GM21526 (cell line): Measurements from ENCODE around the gene PFKL.

Experiments
- ATAC-seq: cut with Tn5 transposase; IDR thresholded peaks from one replicate; pipeline ENCODE4 v1.9.1; 2021; ENCODE audit warnings: moderate library complexity; ENCODE audit not compliant: unreplicated experiment, low FRiP score

Gene PFKL

GRCh38 chr21:44310628-44311507, 11.0 kb downstream of the PFKL start:
- no peak for ATAC-seq

DNA sequence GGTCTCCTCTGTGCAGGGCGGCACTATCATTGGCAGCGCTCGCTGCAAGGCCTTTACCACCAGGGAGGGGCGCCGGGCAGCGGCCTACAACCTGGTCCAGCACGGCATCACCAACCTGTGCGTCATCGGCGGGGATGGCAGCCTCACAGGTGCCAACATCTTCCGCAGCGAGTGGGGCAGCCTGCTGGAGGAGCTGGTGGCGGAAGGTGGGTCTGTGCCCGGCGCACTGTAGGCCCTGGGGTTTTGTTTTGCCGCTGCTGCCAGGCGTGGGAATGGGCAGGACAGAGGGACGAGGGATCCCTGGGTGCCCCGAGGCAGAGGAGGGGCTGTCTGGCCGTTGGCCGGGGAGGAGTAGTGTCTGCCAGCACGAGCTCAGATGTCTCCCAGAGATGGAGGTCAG, 12.2 kb downstream of the PFKL start:
- no peak for ATAC-seq

DNA sequence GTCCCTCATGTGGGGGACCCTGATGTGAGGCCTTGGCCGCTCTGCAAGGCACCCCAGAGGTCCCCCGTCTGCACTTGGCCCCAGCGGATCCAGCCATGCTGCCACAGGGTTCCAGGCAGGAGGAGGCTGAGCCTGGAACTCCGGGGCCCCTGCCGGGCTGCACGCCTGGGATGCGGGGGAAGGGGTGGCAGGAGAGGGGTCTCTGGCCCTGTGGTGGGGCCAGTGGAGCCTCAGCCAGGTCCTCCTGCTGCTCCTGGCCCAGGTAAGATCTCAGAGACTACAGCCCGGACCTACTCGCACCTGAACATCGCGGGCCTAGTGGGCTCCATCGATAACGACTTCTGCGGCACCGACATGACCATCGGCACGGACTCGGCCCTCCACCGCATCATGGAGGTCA, 12.9 kb downstream of the PFKL start:
- ATAC-seq: no peak

DNA sequence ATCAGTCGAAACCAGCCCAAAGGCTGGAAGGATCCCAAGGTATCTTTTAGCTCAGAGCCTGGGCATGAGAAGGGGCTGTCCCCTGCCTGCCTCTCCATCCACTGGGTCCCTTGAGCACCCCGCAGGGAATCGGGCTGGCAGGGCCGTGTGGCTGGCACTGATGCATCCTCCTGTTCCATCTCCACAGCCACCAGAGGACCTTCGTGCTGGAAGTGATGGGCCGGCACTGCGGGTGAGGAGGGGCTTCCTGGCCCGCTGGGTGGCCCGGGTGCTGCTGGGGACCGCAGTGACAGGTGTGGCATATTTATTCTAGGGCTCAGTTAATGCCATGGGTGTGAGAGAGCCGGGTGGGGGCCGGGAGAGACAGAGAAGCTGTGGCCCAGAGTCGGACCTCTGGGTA, 13.6 kb downstream of the PFKL start:
- ATAC-seq: no peak

DNA sequence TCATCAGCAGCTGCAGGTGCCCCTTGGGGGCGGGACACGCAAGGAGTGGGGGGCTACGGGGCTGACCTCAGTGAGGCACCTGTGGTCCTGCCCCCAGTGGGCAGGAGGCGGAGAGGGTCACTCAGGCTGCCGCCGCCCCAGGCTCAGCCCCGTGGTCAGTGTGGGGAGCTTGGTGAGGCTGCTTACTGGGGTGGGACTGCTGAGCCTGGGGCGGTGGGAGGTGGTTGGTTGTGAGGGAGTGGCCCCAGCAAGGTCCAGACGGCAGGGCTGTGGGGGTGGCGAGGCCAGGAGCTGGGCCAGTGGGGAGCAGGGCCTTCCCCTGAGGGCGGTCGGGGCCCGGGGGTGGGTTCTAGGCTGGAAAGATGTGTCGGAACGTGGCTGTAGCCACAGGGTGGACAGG, 14.3 kb downstream of the PFKL start:
- ATAC-seq: no peak

DNA sequence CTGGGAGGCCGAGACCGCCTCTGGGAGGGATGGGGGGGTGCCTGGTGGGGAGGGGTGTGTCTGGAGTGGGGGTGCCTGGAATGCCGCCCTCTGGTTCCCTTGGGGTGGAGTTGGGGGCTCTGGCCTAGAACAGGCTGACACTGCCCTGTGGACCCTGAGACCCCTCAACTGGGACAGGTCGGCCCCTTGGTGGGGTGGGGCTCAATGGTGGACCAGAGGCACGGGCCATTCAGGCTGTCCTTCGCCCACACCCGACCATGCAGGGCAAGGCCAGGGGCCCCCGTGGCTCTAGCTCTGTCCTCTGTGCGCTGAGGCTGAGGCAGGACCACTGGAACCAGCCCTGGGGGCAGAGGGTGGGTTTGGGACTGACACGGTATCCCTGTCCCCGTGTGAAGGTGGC, 14.7 kb downstream of the PFKL start:
- ATAC-seq: no peak

- no peak for ATAC-seq
Measured at GRCh38 chr21:44315691-44316203, 15.9 kb downstream of the PFKL start.

DNA sequence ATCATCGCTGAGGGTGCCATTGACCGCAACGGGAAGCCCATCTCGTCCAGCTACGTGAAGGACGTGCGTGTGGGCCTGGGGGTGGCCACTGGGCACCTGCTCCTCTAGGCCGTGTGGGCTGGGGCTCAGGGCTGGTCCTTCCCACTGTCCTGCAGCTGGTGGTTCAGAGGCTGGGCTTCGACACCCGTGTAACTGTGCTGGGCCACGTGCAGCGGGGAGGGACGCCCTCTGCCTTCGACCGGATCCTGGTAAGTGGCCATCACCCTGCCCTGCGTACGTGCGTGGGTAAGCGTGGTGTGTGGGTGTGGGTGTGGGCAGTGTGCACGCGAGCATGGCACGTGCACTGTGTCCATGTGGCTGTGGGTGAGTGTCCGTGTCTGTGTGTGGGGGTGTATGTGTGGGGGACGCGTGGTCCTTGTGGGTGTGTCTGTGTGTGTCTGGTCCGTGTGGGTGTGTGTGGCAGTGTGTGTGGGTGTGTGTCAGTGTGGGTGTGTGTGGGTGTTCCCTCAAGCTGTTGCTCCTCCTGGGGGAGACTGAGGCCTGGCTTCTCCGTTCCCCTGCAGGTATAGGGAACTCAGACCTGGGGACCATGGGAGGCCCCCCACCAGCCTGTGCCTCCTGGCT, 16.5 kb downstream of the PFKL start:
- no peak for ATAC-seq

DNA sequence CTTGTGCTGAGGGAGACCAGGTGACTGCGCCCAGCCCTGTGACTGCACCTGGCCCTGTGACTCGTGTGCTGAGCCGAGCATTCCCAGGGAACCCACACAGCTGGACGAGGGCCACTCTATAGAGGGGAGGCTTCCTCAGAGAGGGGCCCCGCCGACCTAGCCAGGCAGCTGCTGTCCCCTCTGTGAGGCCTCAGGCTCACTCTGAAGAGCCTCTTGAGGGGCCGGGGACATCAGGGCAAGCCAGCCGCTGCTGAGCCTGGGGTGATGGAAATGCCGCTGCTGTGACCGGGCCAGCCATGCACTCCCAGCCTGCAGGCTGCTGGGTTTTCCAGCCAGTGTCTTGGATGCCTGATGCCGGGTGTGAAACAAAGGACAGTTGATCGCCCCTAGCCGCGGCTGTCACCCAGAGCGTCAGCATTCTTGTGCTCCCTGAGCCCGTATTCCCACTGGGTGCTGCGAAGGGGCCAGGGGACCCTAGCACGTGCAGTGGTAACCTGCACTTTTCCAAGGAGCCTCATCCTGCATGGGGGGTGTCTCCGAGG, 17.5 kb downstream of the PFKL start:
- no peak for ATAC-seq

DNA sequence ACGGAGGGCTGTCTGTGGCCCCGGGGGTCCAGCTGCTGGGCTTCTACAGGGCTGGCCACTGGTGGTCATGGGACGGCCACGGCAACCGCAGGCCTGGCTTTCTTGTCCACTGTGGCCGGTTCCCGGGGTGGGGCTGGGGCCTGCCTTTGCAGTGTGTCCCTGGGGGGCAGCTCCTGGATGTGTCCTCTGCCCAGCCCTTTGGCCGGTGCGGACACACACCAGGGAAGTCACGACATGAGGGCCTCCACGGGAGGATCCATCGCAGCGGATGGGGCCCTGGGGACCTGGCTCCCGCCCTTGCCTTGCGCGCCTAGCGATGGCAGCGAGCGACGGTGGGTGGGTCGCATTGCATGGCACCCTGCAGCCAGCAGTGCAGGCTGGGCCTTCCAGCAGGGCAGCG, 18.0 kb downstream of the PFKL start:
- ATAC-seq: no peak

- ATAC-seq: no peak
Measured at GRCh38 chr21:44318489-44319285, 18.8 kb downstream of the PFKL start.

GRCh38 chr21:44319407-44320065, 19.7 kb downstream of the PFKL start:
- no peak for ATAC-seq

GRCh38 chr21:44320847-44321246, 21.0 kb downstream of the PFKL start:
- no peak for ATAC-seq

- ATAC-seq: no peak
Measured at GRCh38 chr21:44321846-44322450, 22.1 kb downstream of the PFKL start.

- ATAC-seq: no peak
Measured at GRCh38 chr21:44322621-44323325, 22.9 kb downstream of the PFKL start.

DNA sequence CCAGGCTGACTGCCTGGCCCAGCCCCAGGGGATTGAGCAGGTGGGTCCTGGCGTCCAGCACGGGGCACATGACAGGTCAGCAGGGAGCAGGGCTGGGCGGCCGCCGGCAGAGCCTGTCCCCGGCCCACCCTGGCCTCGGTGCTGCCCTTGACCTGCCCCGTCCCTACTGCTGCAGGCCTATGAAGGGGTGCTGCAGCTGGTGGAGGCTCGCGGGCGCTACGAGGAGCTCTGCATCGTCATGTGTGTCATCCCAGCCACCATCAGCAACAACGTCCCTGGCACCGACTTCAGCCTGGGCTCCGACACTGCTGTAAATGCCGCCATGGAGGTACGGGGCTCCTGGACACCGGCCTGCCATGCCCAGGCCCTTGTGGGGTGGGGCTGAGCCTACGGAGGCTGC, 23.7 kb downstream of the PFKL start:
- no peak for ATAC-seq

- no peak for ATAC-seq
Measured at GRCh38 chr21:44324106-44324853, 24.4 kb downstream of the PFKL start.

DNA sequence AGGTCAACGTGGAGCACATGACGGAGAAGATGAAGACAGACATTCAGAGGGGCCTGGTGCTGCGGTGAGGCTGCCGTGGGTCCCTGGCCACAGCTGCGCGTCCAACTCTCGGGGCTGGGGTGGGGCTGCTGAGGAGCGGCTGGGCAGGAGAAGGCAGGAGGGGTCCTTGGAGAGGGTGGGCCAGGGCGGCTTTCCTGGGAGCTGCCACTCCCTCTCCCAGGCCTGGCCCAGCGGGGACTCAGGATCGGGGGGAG, 24.9 kb downstream of the PFKL start:
- no peak for ATAC-seq
